HG03558 (cell line): ENCODE measurements around the gene HYAL2.
A peak's percentile ranks its signal among the peaks of the same experiment; 100 is the strongest.
"Not testable (repeated sequence)": the region's sequence is repeated elsewhere in the genome, so short reads cannot be mapped to it uniquely, and the experiment has no call there.

Source experiments
- ATAC-seq: cut with Tn5 transposase; IDR thresholded peaks from one replicate; pipeline ENCODE4 v1.9.1; 2021; ENCODE audit warnings: moderate number of reproducible peaks; ENCODE audit not compliant: unreplicated experiment; ENCODE audit errors: extremely low read depth

HYAL2 gene

DNA sequence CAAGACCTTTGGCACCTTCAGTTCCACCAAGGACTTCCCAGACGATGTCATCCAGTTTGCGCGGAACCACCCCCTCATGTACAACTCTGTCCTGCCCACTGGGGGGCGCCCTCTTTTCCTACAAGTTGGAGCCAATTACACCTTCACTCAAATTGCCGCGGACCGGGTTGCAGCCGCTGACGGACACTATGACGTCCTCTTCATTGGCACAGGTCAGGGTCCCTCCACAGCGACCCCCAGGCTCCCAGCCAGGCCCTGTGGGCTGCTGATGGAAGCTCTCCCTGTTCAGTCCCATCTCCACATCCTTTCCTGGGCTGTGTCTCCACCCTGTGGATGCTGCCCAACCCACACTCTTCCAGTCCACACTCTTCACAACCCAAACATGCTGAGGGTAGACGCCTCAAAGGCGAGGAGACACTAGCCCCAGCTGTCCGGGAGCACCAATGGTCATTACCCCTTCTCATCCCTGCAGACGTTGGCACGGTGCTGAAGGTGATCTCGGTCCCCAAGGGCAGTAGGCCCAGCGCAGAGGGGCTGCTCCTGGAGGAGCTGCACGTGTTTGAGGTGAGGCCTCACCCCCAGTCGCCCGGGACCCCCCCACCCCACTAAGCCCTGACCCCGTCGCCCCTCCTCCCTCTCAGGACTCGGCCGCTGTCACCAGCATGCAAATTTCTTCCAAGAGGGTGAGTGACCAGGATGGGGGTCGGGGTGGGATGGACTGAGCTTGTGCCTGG, 48.0 kb downstream of the HYAL2 start:
- no peak for ATAC-seq

DNA sequence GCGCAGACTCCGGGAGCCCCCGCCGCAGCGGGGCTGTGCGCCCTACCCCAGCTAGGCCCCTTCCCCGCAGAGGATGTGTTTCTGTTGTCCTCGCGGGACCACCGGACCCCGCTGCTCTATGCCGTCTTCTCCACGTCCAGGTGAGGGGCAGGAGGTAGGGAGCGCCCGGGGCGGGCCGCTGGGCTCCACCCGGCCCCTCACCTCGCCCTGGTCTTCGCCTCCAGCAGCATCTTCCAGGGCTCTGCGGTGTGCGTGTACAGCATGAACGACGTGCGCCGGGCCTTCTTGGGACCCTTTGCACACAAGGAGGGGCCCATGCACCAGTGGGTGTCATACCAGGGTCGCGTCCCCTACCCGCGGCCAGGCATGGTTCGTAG, 48.9 kb downstream of the HYAL2 start:
- no peak for ATAC-seq

DNA sequence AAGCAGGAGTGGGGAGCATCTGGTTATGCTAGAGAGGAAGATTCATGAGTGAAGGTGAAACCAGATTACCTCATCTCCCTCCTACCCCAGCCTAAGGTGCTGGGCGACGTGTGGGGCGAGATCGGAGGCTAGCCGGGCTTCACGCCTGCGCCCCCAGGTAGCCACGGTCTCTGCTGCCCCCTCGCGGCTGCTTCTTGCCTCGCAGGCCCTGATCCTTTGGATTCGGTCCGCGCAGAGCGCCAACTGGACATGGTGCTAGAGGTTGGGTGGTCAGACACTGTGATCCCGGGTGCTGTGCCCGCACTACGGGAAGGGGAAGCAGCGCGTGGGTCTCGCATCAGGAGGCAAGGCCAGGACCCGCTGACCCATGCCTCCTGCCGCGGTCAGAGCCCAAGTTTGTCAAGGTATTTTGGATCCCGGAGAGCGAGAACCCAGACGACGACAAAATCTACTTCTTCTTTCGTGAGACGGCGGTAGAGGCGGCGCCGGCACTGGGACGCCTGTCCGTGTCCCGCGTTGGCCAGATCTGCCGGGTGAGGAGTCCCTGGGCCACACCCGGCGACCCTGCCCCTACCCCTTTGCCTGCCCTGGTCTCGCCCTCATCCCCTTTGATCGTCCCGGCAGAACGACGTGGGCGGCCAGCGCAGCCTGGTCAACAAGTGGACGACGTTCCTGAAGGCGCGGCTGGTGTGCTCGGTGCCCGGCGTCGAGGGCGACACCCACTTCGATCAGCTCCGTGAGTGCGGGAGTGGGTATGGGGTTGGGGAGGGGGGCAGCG, 49.4 kb downstream of the HYAL2 start:
- ATAC-seq, result peak; percentile 44

DNA sequence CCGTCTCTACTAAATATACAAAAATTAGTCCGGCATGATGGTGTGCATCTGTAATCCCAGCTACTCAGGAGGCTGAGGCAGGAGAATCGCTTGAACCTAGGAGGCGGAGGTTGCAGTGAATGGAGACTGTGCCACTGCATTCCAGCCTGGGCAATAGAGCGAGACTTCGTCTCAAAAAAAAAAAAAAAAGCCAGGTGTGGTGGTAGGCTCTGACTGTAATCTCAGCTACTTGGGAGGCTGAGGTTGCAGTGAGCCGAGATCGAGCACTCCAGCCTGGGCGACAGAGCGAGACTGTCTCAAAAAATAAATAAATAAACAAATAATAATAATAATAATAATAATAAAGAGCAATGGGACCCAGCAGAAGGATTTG, 50.0 kb downstream of the HYAL2 start:
- ATAC-seq, result not testable (repeated sequence)

DNA sequence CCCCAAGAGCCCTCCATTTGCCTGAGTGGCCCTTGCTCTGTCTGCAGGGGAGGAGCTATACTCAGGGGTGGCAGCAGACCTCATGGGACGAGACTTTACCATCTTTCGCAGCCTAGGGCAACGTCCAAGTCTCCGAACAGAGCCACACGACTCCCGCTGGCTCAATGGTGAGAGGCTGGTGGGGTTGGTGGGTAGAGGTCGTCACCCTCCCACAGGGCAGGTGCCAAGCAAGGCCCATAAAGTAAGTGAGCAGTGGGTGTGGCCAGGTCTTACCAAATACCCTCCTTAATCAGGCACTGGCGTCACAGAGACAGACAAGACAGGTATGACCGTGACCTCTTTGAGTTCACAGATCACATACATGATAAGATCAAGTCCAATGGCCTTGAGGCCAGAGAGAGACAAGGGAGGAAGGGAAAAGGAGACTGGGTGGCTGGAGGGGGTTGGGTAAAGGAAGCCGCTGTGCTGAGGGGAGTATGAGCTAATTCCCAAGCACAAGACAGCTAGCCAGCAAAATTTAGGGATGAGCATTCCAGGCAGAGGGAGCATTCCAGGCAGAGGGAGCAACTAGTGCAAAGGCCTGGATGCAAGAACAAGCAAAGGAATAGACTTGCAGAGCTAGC, 51.1 kb downstream of the HYAL2 start:
- no peak for ATAC-seq

DNA sequence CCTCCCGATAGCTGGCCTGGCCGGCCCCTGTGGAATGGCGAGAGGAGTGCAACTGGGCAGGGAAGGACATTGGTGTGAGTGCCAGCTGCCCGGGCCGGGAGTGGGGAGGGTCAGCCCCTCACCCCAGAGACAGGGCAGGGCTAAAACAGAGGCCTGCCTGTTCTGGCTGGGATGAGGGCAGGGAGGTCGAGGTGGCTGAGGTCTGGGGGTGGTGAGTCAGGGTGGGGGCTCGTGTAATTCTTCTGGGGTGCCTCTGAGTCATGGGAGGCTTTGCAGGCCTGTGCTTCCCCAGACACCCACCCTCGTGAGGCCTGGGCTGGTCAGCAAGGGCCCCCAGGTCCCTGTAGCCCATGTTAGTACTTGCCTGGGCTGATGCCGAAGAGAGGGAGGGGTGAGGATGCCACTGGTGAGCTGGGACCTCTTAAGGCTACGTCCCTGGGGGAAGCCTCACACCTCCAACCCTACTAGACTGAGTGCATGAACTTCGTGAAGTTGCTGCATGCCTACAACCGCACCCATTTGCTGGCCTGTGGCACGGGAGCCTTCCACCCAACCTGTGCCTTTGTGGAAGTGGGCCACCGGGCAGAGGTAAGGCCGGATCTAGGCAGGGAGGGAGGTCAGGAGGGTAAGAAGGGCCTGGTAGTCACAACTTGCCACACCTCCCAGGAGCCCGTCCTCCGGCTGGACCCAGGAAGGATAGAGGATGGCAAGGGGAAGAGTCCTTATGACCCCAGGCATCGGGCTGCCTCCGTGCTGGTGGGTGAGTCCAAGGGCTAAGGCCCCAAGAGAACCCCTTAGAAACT, 51.9 kb downstream of the HYAL2 start:
- no peak for ATAC-seq

DNA sequence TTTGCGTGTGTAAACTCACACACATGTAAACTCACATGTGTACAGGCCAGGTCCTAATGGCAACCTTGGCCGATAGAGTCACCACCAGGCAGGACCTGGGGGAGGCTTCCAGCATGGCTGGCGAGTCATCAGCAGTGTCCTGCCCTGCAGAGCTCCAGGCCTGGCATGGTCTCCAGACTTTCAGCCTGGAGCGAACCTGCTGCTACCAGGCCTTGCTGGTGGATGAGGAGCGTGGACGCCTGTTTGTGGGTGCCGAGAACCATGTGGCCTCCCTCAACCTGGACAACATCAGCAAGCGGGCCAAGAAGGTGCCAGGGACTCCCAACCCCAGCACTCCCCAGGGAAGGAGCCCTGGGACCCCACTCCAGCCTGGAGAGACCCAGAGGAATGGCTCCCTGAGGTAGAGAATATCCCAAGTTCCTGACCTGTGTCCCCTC, 52.5 kb downstream of the HYAL2 start:
- no peak for ATAC-seq

DNA sequence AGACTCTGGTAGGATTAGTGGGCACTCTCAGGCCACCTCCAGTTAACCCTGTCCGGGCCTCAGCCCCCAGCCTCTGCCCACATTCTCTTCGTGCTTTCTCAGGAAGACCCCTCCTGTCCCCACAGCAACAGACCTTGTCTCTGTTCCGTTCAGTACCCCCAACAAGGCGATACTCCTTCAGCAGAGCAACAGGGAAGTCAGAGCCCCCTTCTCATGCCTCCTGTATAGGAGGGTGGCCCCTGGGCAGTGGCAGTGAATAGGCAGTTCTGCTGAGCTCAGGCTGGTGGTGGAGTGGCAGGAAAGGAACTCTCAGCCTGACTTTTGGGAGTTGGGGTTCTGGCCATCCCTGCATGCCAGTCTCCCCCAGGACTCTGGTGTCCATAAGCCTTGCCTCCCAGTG, 53.1 kb downstream of the HYAL2 start:
- ATAC-seq, result no peak

DNA sequence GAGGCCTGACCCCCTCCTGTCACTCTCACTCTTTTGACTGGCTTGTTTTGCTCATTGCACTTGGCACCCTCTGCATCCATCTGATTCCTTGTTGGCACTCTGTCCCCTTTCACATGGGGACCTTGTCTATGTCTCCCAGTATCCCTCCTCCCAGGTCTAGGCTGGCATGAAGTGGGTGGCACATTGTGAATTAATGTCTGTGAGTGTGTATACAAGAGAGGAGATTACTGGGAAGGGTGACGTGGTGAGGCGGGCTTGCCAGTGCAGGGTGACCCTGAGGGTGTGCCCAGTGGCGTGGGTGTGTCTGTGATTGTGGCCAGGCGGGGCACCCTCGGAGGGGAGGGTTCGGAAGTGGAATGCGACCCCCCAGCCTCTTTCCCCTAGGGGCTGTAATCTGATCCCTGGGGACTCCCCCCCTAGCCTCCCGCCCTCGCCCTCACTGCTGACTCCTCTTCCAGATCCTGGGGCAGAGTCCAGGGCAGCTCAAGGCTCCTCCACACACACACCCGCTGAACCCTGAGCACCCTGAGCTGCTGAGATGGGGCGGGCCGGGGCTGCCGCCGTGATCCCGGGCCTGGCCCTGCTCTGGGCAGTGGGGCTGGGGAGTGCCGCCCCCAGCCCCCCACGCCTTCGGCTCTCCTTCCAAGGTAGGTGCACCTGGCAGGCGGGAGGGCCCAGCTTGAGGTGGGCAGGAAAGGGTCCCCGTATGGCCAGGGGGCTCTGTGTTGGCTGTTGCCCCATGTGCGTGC, 53.7 kb downstream of the HYAL2 start, which contains the start of gene SEMA3B:
Gene SEMA3B (plus strand): TSS at position 445 of the 749 bp plus-strand sequence. CDS start 94 bp downstream, at position 539.
- ATAC-seq, result no peak

DNA sequence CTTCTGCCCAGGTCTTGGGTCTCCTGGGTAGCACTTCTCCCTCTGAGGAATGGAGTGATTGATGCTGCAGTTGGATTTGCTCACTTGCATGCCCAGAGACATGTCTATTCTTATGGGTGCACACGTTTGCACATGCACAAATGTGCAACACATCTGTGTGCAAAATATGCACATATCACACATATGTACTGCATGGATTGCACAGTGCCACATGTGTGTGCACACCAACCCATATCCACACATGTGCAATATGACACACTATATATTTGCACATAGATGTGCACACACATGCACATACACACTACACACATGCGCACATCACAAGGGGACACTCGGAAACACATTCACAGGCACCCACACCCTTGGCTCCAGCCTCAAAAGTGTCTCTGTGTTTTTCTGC, 54.3 kb downstream of the HYAL2 start:
- no peak for ATAC-seq
